Stromal cell of bone marrow (primary cell): ENCODE results near the gene STAT2.
"Not testable (repeated sequence)": the region's sequence is repeated elsewhere in the genome, so short reads cannot be mapped to it uniquely, and the experiment has no call there.

Experiments used
- DNase-seq: peaks from one replicate; pipeline ENCODE4 v3.0.0-alpha.2; 2012; ENCODE audit warnings: low read depth

The STAT2 gene

GRCh38 chr12:56326126-56326525 lies 33.8 kb downstream of the STAT2 start:
- DNase-seq, result no peak

- no peak for DNase-seq
These were observed 35.7 kb downstream of the STAT2 start for GRCh38 chr12:56324206-56324605.

DNA sequence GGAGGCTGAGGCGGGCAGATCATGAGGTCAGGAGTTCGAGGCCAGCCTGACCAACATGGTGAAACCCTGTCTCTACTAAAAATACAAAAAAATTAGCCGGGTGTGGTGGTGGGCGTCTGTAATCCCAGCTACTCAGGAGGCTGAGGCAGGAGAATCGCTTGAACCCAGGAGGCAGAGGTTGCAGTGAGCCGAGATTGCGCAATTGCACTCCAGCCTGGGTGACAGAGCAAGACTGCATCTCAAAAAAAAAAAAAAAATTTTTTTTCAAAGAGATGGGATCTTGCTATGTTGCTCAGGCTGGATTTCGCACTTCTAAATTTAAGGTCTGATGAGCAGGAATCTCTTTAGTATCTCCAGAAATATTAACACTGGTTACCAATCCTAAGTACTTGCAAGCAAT lies 38.3 kb downstream of the STAT2 start:
- DNase-seq, result not testable (repeated sequence)

DNA sequence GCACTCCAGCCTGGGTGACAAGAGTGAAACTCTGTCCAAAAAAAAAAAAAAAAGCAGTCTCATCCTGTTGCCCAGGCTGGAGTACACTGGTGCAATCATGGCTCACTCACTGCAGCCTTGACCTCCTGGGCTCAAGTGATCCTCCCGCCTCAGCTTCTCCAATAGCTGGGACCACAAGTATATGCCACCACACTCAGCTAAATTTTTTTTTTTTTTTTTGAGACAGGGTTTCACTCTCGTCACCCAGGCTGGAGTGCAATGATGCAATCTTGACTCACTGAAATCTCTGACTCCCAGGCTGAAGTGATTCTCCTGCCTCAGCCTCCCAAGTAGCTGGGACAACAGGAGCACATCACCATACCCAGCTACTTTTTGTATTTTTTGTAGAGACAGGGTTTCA lies 38.9 kb downstream of the STAT2 start:
- no peak for DNase-seq

DNA sequence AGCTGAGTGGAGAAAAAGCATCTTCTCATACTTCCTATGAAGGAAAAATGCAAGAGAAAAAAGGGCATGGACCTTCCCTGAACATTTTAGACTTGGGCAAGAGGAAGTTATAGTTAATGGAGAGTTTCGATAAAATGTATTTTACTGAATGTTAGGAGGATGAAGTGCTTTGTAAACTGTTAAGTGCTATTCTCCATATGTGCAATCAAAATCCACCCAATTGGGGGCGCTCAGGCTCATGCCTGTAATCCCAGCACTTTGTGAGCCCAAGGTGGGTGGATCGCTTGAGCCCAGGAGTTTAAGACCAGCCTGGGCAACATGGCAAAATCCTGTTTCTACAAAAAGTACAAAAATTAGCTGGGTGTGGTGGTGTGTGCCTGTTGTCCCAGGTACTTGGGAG lies 42.2 kb downstream of the STAT2 start:
- DNase-seq, result no peak

- DNase-seq, result peak; percentile 92
These were observed 44.1 kb downstream of the STAT2 start, which contains the start of gene CNPY2 for GRCh38 chr12:56315622-56316473. CNPY2 (minus strand) TSS chr12:56315988; CDS start chr12:56315217, 771 bp downstream.

GRCh38 chr12:56315249-56315621 lies 44.7 kb downstream of the STAT2 start:
- no peak for DNase-seq

DNA sequence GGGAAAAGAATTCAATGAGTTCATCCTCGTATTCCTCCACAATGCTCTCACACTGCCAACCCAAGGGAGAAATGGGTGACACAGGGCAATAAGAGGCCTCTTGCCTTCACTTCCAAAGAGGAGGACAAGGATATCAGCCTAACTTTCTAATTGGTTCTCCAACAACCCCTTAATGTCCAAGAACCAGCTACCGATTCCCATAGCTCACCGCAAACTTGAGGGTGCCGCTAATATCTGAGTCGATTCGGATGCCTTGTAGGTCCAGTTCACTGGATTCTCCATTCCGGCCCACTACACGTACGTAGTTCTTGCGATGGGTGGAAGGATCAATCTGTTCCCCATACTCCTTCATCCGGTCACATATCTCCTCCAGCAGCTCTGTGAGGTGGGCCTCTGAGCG lies 48.9 kb downstream of the STAT2 start:
- DNase-seq, result no peak

DNA sequence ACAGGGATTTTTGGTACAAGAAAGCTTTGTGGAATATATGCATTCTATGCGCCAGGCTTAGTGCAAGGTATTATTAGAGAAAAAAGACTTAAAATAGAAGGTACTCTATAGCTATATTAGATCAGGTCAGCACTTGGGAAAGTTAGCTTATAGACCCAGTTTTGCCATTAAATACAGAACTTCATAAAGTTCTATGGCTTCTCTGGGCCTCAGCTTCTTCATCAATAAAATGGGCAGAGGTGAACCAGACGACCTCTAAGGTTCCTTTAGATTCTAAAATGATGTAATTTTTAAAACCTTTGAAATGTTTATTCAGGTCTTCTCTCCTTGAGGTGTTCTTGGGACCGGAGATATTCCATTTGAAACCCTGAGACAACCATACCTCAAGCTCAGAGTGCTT lies 51.2 kb downstream of the STAT2 start:
- DNase-seq, result no peak

DNA sequence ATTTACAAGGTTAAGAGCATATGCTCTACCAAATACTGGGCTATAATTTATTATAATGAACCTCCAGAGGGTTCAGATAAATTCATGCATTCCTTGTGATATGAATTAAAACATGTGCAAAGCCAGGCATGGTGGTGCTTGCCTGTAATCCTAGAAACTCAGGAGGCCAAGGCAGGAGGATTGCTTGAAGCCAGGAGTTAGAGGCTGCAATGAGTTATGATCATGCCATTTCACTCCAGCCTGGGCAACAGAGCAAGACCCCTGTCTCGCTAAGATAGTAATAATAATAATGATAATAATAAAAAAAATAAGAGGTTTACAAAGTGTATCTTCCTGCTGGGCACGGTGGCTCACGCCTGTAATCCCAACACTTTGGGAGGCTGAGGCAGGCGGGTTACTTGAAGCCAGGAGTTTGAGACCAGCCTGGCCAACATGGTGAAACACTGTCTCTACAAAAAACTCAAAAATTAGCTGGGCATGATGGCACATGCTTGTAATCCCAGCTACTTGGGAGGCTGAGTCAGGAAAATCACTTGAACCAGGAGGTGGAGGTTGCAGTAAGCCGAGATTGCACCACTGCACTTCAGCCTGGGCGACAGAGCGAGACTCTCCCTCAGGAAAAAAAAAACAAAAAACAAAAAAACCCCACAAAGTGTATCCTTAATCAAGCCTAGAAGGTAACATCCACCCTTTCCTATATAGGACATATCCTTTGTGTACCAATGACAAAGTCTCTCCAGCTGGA lies 52.5 kb downstream of the STAT2 start:
- no peak for DNase-seq

DNA sequence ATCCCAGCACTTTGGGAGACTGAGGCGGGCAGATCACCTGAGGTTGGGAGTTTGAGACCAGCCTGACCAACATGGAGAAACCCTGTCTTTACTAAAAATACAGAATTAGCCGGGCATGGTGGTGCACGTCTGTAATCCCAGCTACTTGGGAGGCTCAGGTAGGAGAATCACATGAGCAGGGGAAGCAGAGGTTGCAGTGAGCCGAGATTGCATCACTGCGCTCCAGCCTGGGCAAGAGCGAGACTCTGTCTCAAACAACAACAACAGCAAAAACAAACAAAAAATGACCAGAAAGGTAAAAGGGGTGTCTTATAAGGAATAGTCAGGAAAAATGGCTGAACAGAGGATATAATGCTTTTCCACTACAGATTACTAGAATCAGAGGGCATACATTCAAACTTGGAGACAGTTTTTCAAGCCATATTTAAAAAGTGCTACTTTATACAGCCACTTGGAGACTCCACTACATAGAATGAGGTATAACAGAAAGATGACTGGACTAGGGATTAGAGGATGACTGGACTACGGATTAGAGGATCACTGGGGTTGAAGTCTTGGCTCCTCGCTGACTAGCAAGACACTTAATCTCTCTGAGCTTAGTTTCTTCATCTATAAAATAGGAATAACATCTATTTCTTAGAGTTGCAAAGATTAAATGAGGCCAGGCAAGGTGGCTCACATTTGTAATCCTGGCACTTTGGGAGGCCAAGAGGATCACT lies 54.9 kb downstream of the STAT2 start:
- no peak for DNase-seq

DNA sequence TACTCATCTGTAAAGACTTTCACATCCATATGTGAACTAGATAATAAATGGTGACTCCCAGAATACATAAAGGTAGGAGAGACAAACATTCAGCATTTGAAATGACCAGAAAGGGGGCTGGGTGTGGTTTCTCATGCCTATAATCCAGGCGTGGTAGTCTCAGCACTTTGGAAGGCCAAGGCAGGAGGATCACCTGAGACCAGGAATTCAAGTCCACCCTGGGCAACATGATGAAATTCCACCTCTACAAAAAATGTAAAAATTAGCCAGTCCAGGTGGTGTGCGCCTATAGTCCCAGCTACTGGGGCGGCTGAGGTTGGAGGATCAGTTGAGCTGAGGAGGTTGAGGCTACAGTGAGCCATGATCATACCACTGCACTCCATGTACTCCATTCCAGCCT lies 55.6 kb downstream of the STAT2 start:
- no peak for DNase-seq

DNA sequence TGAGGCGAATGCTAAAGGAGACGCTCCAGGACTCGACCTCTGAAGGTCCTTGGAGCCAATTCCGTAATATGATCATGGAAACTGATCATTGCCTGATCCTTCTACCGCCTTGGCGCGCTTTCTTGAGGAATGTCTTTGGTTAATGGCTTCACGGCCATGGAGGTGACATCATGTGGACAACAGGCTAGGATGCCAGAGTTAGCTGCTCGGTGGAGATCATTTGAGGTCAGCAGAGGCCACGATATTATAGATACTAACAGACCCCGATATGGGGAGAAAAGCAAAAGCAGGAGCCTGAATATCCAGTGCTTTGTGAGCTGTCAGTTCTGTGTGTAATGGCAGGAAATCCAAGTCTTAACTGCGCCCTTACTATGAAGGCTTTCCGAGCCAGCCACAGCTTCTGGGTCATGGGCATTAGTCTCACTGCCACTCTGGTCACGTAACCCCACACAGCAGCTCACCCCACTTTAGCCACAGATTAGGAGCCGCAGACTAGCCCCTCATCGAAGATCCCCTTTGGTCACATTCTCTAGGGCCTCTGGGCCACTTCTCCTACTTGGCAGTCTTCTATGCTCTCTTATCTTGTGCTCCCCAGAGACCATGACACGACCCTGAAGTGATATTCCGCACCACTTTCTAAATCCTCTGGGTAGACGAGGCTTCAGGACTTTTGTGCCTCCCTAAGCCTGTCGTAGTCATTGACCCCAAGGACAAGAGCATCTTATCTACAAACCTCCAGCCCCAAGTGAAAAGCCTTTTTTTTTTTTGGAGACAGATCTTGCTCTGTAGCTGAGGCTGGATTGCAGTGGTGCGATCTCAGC lies 59.1 kb downstream of the STAT2 start:
- DNase-seq, result no peak

GRCh38 chr12:56299853-56300643 lies 59.9 kb downstream of the STAT2 start, which contains the start of gene CS:
CS (minus strand) TSS chr12:56300330; CDS start chr12:56300201, 129 bp downstream.
- DNase-seq, result peak; percentile 96

GRCh38 chr12:56299308-56299852 lies 60.5 kb downstream of the STAT2 start:
- DNase-seq, result no peak

DNA sequence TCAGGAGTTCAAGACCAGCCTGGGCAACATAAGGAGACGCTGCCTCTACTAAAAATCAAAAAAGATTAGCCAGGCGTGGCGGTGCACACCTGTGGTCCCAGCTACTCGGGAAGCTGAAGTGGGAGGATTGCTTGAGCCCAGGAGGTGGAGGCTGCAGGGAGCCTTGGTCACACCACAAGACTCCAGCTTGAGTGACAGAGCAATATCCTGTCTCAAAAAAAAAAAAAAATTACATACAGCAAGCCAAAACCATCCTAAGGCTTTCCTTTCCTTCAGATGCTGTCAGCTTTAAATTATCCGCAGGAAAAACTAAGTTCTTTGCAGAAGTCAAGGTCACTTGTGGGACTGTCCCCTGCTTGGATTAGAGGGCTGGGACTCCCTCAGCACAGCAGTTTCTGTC lies 61.1 kb downstream of the STAT2 start:
- no peak for DNase-seq

GRCh38 chr12:56297400-56297799 lies 62.5 kb downstream of the STAT2 start:
- no peak for DNase-seq

DNA sequence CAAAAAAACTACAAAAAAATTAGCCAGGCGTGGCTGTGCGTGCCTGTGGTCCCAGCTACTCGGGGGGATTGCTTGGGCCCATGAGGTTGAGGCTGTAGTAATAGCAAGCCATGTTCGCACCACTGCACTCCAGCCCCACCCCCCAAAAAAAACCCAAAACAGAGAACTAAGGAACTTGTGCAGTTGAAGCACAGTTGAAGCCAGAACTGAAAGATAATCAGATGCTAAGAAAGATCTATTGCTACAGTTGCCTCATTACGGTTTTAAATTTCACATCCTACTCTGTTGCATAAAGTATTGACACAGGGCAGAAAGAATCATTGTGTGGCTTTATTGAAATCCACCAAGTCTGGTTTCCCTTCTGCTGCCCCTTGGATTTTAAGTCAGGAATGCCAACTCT lies 63.6 kb downstream of the STAT2 start:
- no peak for DNase-seq

- DNase-seq, result no peak
These were observed 66.1 kb downstream of the STAT2 start for GRCh38 chr12:56293795-56294194.
